ENCODE measurements around the gene CLIP4. TPM values are rescaled to one million over a fixed set of nuclear protein-coding genes. Genes with fewer than 3 reads are reported as not detected.
A peak's percentile ranks its signal among the peaks of the same experiment; 100 is the strongest.

The CLIP4 gene
- total and polyA plus RNA-seq, 2 experiments from 2014 or later, result 0.06 to 0.14 TPM

DNA sequence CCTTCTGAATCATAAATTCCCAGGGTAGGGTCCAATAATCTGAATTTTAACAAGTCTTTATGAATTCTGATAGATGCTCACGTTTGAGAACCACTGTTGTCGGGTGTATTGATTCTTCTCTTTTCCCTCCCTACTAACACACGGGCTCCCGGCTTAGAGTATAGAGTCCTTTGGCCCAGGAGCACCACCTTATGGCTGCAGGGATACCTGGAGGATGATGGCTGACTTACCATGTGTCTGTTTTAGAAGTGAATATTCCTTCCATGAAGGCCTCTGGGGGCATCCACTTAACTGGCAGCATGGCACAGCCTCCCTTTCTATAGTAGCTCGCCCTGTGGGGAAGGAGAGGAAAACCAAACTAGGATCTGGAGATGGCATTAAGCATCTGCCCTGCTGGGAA lies 91.7 kb downstream of the CLIP4 start:
- Histone ChIP-seq H3K4me3 (no peak overlapping the region), H2AFZ (no peak overlapping the region), H3K79me2 (replicated peaks; ENCODE audit: insufficient read depth) (no peaks in the 10 kb centered on the region), H3K4me2 (no peak overlapping the region), H3K36me3 (ENCODE audit: insufficient read depth) (no peaks in the 10 kb centered on the region), H3K27me3 (ENCODE audit: insufficient read depth) (no peaks in the 10 kb centered on the region), H3K4me1 (ENCODE audit: insufficient read depth) (no peaks in the 10 kb centered on the region), H3K27ac (ENCODE audit: low read depth) (no peak overlapping the region), H3K9me2 (ENCODE audit: insufficient read depth) (no peaks in the 10 kb centered on the region), H4K20me1 (replicated peaks; ENCODE audit: insufficient read depth) (no peaks in the 10 kb centered on the region; the same call in 1 of the 2 replicates), H3F3A (replicated peaks; ENCODE audit: low read depth) (no peaks in the 10 kb centered on the region)
- no peaks in the 10 kb centered on the region for H3K36me3 Mint-ChIP-seq (ENCODE audit: low read depth)
- peaks cover 14% of the 10 kb centered on the region for H3K27me3 Mint-ChIP-seq (ENCODE audit: insufficient read depth, low read depth, poor library complexity)
- H3K4me1 Mint-ChIP-seq, result peaks cover 14% of the 10 kb centered on the region
- DNase-seq (ENCODE audit: low spot score), result peak; percentile 50
- no peaks in the 10 kb centered on the region for H3K9me3 Mint-ChIP-seq
- TF ChIP-seq, protein P1, sequence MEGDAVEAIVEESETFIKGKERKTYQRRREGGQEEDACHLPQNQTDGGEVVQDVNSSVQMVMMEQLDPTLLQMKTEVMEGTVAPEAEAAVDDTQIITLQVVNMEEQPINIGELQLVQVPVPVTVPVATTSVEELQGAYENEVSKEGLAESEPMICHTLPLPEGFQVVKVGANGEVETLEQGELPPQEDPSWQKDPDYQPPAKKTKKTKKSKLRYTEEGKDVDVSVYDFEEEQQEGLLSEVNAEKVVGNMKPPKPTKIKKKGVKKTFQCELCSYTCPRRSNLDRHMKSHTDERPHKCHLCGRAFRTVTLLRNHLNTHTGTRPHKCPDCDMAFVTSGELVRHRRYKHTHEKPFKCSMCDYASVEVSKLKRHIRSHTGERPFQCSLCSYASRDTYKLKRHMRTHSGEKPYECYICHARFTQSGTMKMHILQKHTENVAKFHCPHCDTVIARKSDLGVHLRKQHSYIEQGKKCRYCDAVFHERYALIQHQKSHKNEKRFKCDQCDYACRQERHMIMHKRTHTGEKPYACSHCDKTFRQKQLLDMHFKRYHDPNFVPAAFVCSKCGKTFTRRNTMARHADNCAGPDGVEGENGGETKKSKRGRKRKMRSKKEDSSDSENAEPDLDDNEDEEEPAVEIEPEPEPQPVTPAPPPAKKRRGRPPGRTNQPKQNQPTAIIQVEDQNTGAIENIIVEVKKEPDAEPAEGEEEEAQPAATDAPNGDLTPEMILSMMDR (conservative IDR thresholded peaks at IDR 0.05; ENCODE audit: low read depth in 2 of 2), result peak; percentile 21 to 59; a peak in 3 of 4 replicates
- TF ChIP-seq CREB1 (CRISPR knock-in tag; IDR thresholded peaks at IDR 0.05; ENCODE audit: low read depth), result no peak
- no peak for TF ChIP-seq NANOG (IDR thresholded peaks at IDR 0.05; ENCODE audit: borderline replicate concordance)
- no peak overlapping the region for H3K4me3 Mint-ChIP-seq
- no peak overlapping the region for H3K27ac Mint-ChIP-seq
- peak; percentile 64 for ATAC-seq

- no peaks in the 10 kb centered on the region for H3K36me3 Mint-ChIP-seq (ENCODE audit: low read depth)
- no peak for TF ChIP-seq CREB1 (CRISPR knock-in tag; IDR thresholded peaks at IDR 0.05; ENCODE audit: low read depth)
- TF ChIP-seq, protein P1 (conservative IDR thresholded peaks at IDR 0.05; ENCODE audit: low read depth in 2 of 2), result no peak
- no peak for TF ChIP-seq STAT1 (IDR thresholded peaks at IDR 0.05; ENCODE audit: unreplicated experiment)
- TF ChIP-seq EZH2phosphoT487 (IDR thresholded peaks at IDR 0.05; ENCODE audit: unreplicated experiment), result no peak
- TF ChIP-seq, protein P2, sequence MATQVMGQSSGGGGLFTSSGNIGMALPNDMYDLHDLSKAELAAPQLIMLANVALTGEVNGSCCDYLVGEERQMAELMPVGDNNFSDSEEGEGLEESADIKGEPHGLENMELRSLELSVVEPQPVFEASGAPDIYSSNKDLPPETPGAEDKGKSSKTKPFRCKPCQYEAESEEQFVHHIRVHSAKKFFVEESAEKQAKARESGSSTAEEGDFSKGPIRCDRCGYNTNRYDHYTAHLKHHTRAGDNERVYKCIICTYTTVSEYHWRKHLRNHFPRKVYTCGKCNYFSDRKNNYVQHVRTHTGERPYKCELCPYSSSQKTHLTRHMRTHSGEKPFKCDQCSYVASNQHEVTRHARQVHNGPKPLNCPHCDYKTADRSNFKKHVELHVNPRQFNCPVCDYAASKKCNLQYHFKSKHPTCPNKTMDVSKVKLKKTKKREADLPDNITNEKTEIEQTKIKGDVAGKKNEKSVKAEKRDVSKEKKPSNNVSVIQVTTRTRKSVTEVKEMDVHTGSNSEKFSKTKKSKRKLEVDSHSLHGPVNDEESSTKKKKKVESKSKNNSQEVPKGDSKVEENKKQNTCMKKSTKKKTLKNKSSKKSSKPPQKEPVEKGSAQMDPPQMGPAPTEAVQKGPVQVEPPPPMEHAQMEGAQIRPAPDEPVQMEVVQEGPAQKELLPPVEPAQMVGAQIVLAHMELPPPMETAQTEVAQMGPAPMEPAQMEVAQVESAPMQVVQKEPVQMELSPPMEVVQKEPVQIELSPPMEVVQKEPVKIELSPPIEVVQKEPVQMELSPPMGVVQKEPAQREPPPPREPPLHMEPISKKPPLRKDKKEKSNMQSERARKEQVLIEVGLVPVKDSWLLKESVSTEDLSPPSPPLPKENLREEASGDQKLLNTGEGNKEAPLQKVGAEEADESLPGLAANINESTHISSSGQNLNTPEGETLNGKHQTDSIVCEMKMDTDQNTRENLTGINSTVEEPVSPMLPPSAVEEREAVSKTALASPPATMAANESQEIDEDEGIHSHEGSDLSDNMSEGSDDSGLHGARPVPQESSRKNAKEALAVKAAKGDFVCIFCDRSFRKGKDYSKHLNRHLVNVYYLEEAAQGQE (IDR thresholded peaks at IDR 0.05; ENCODE audit: unreplicated experiment), result no peak
- no peak for TF ChIP-seq ZNF331 (CRISPR knock-in tag; IDR thresholded peaks at IDR 0.05; ENCODE audit: low read depth)
- no peak for TF ChIP-seq JUNB (IDR thresholded peaks at IDR 0.05; ENCODE audit: unreplicated experiment)
- TF ChIP-seq ETS1 (IDR thresholded peaks at IDR 0.05), result no peak
Measured at GRCh38 chr2:29207352-29208148, 92.3 kb downstream of the CLIP4 start.

More at GRCh38 chr2:29207352-29208148, 92.3 kb downstream of the CLIP4 start:
- Mint-ChIP-seq H3K9me3 (no peaks in the 10 kb centered on the region), H3K4me1 (peaks cover 9% of the 10 kb centered on the region), H3K27me3 (ENCODE audit: insufficient read depth, low read depth, poor library complexity) (peaks cover 14% of the 10 kb centered on the region), H3K4me3 (no peak overlapping the region), H3K27ac (no peak overlapping the region)
- ATAC-seq, result no peak
- H3F3A ChIP-seq (replicated peaks; ENCODE audit: low read depth), result no peaks in the 10 kb centered on the region
- no peak overlapping the region for H3K4me3 ChIP-seq
- H3K36me3 ChIP-seq (ENCODE audit: insufficient read depth), result no peaks in the 10 kb centered on the region
- H3K79me2 ChIP-seq (replicated peaks; ENCODE audit: insufficient read depth), result no peaks in the 10 kb centered on the region
- no peak overlapping the region for H2AFZ ChIP-seq
- no peaks in the 10 kb centered on the region for H3K27me3 ChIP-seq (ENCODE audit: insufficient read depth)
- no peaks in the 10 kb centered on the region for H3K4me1 ChIP-seq (ENCODE audit: insufficient read depth)
- H3K4me2 ChIP-seq, result no peak overlapping the region
- H4K20me1 ChIP-seq (replicated peaks; ENCODE audit: insufficient read depth), result no peaks in the 10 kb centered on the region; the same call in 1 of the 2 replicates
- H3K9me2 ChIP-seq (ENCODE audit: insufficient read depth), result no peaks in the 10 kb centered on the region
- no peak overlapping the region for H3K27ac ChIP-seq (ENCODE audit: low read depth)
- DNase-seq (ENCODE audit: low spot score), result no peak
